K562 (cell line): ENCODE measurements around the gene IGFALS. TPM values are rescaled to one million over a fixed set of nuclear protein-coding genes. Genes with fewer than 3 reads are reported as not detected.
A peak's percentile ranks its signal among the peaks of the same experiment; 100 is the strongest.

Source experiments
- HDAC1 ChIP-seq, 2 experiments: fragments of 450-650 bp; IDR thresholded peaks; 2 replicates each; pipeline ENCODE4 v1.6.1; 2016 to 2017; ENCODE audit warnings: inconsistent platforms in 1 of 2, mild to moderate bottlenecking in 1 of 2, moderate library complexity in 1 of 2
- MED1 ChIP-seq: sonication (generic); formaldehyde crosslinking; IDR thresholded peaks from 2 replicates; pipeline ENCODE4 v1.8.1; 2023; ENCODE audit warnings: missing genetic modification reagents, borderline replicate concordance
- NFE2 ChIP-seq: IDR thresholded peaks from 2 replicates; pipeline ENCODE4 v1.6.1; 2014; ENCODE audit warnings: antibody characterized with exemption, low read depth
- NFRKB ChIP-seq: fragments of 450-650 bp; IDR thresholded peaks from 2 replicates; pipeline ENCODE4 v1.6.1; 2016; ENCODE audit warnings: low read depth
- NONO ChIP-seq, 2 experiments: fragments of 200-400 bp in 1 of 2; fragments of 450-650 bp in 1 of 2; formaldehyde crosslinking in 1 of 2; IDR thresholded peaks; 2 replicates each; pipeline ENCODE4 v1.6.1; 2017; ENCODE audit warnings: low read depth in 2 of 2, mild to moderate bottlenecking in 2 of 2, moderate library complexity in 2 of 2, low read length in 1 of 2
- TRIM24 ChIP-seq, 2 experiments: fragments of 450-650 bp; IDR thresholded peaks; 2 replicates each; pipeline ENCODE4 v1.6.1; 2016
- ZNF57 ChIP-seq: fragments of 450-650 bp; formaldehyde crosslinking; IDR thresholded peaks from 2 replicates; pipeline ENCODE4 v1.4.0; 2020; ENCODE audit warnings: mild to moderate bottlenecking, moderate library complexity
- polyA plus RNA-seq, 8 experiments: library from polyadenylated mRNA; depleted of rRNA in 4 of 8; stranded (reverse) in 5 of 8; unstranded in 3 of 8; fragments of >200 nt; fragmentation: Nextera tagmentation in 2 of 8; fragmentation: Illumina TruSeq in 1 of 8; extraction: Ambion mirVana in 2 of 8; extraction: Trizol in 1 of 8; gene quantifications; 2 replicates each; pipeline versions ENCODE4 v1.2.1 to v1.2.3, GENCODE V29; 2011 to 2014; ENCODE audit warnings: inconsistent platforms in 1 of 8, missing spikeins in 1 of 8
- total RNA-seq, 7 experiments: library from RNA; depleted of rRNA in 6 of 7; stranded (reverse); fragments of >200 nt in 6 of 7; fragmentation: Illumina TruSeq in 2 of 7; extraction: Trizol in 2 of 7; gene quantifications; 2 replicates each; pipeline versions ENCODE4 v1.2.1 to v1.2.3, GENCODE V29; 2011 to 2021; ENCODE audit warnings: low replicate concordance in 1 of 7
- TF ChIP-seq, protein P1 (sequence below): fragments of 450-650 bp; IDR thresholded peaks from 2 replicates; pipeline ENCODE4 v1.6.1; 2016; ENCODE audit warnings: mild to moderate bottlenecking, moderate library complexity
- TF ChIP-seq, protein P2 (sequence below), 2 experiments: fragments of 450-650 bp in 1 of 2; IDR thresholded peaks; 2 replicates each; pipeline ENCODE4 v1.6.1; 2011 to 2017; ENCODE audit warnings: low read depth in 2 of 2, antibody characterized with exemption in 1 of 2, borderline replicate concordance in 1 of 2, low read length in 1 of 2, mild to moderate bottlenecking in 1 of 2, mixed read lengths in 1 of 2; ENCODE audit not compliant: control insufficient read depth in 1 of 2
- TF ChIP-seq, protein P3 (sequence below): fragments of 450-650 bp; formaldehyde crosslinking; IDR thresholded peaks from 2 replicates; pipeline ENCODE4 v1.4.0; 2020; ENCODE audit warnings: mild to moderate bottlenecking, mixed read lengths

Gene IGFALS
- total and polyA plus RNA-seq, 9 of the 15 experiments (the other 6 are each of a cell fraction or from before 2014, with no cell fraction given): not detected

DNA sequence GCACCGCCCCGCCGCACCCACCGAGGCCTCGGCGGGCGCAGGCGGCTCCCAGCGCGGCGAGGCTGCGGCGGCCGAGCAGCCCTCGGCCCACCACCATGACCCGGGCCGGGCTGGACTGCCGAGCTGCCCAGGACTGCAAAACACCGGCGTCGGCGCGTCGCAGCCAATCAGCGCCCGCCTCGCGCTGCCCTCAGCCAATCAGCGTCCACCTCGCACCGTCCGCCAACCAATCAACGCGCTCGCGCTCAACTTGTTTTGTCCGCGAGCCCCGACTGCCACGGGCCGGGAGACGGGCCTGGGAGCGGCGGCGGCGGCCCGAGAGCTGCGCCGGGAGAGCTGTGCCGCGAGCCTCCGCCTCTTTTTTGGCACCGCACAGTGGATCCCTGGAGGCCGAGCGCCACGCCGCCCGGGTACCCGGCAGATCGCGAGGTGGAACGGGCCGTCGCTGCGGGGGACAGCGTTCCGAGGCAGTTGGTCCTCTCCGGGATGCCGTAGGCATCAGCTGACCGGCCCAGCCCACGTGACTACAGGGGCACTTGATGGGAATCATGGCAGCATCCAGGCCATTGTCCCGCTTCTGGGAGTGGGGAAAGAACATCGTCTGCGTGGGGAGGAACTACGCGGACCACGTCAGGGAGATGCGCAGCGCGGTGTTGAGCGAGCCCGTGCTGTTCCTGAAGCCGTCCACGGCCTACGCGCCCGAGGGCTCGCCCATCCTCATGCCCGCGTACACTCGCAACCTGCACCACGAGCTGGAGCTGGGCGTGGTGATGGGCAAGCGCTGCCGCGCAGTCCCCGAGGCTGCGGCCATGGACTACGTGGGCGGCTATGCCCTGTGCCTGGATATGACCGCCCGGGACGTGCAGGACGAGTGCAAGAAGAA is 33.4 kb upstream of the IGFALS start, which contains the start of the genes FAHD1 and HAGH (continued):
- TF ChIP-seq, protein P1, sequence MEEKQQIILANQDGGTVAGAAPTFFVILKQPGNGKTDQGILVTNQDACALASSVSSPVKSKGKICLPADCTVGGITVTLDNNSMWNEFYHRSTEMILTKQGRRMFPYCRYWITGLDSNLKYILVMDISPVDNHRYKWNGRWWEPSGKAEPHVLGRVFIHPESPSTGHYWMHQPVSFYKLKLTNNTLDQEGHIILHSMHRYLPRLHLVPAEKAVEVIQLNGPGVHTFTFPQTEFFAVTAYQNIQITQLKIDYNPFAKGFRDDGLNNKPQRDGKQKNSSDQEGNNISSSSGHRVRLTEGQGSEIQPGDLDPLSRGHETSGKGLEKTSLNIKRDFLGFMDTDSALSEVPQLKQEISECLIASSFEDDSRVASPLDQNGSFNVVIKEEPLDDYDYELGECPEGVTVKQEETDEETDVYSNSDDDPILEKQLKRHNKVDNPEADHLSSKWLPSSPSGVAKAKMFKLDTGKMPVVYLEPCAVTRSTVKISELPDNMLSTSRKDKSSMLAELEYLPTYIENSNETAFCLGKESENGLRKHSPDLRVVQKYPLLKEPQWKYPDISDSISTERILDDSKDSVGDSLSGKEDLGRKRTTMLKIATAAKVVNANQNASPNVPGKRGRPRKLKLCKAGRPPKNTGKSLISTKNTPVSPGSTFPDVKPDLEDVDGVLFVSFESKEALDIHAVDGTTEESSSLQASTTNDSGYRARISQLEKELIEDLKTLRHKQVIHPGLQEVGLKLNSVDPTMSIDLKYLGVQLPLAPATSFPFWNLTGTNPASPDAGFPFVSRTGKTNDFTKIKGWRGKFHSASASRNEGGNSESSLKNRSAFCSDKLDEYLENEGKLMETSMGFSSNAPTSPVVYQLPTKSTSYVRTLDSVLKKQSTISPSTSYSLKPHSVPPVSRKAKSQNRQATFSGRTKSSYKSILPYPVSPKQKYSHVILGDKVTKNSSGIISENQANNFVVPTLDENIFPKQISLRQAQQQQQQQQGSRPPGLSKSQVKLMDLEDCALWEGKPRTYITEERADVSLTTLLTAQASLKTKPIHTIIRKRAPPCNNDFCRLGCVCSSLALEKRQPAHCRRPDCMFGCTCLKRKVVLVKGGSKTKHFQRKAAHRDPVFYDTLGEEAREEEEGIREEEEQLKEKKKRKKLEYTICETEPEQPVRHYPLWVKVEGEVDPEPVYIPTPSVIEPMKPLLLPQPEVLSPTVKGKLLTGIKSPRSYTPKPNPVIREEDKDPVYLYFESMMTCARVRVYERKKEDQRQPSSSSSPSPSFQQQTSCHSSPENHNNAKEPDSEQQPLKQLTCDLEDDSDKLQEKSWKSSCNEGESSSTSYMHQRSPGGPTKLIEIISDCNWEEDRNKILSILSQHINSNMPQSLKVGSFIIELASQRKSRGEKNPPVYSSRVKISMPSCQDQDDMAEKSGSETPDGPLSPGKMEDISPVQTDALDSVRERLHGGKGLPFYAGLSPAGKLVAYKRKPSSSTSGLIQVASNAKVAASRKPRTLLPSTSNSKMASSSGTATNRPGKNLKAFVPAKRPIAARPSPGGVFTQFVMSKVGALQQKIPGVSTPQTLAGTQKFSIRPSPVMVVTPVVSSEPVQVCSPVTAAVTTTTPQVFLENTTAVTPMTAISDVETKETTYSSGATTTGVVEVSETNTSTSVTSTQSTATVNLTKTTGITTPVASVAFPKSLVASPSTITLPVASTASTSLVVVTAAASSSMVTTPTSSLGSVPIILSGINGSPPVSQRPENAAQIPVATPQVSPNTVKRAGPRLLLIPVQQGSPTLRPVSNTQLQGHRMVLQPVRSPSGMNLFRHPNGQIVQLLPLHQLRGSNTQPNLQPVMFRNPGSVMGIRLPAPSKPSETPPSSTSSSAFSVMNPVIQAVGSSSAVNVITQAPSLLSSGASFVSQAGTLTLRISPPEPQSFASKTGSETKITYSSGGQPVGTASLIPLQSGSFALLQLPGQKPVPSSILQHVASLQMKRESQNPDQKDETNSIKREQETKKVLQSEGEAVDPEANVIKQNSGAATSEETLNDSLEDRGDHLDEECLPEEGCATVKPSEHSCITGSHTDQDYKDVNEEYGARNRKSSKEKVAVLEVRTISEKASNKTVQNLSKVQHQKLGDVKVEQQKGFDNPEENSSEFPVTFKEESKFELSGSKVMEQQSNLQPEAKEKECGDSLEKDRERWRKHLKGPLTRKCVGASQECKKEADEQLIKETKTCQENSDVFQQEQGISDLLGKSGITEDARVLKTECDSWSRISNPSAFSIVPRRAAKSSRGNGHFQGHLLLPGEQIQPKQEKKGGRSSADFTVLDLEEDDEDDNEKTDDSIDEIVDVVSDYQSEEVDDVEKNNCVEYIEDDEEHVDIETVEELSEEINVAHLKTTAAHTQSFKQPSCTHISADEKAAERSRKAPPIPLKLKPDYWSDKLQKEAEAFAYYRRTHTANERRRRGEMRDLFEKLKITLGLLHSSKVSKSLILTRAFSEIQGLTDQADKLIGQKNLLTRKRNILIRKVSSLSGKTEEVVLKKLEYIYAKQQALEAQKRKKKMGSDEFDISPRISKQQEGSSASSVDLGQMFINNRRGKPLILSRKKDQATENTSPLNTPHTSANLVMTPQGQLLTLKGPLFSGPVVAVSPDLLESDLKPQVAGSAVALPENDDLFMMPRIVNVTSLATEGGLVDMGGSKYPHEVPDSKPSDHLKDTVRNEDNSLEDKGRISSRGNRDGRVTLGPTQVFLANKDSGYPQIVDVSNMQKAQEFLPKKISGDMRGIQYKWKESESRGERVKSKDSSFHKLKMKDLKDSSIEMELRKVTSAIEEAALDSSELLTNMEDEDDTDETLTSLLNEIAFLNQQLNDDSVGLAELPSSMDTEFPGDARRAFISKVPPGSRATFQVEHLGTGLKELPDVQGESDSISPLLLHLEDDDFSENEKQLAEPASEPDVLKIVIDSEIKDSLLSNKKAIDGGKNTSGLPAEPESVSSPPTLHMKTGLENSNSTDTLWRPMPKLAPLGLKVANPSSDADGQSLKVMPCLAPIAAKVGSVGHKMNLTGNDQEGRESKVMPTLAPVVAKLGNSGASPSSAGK: peak; percentile 91
- peak in 1 of 2 experiments; percentile 89; a peak in 2 of 4 replicates for TF ChIP-seq TRIM24 (IDR thresholded peaks at IDR 0.05)
- peak; percentile 38 to 99; a peak in 3 of 4 replicates for TF ChIP-seq HDAC1 (IDR thresholded peaks at IDR 0.05)
- no peak for TF ChIP-seq ZNF57 (CRISPR knock-in tag)
- TF ChIP-seq NFRKB: no peak
- no peak for TF ChIP-seq NFE2
- no peak; a peak in 2 of 4 replicates for TF ChIP-seq NONO (IDR thresholded peaks at IDR 0.05; ENCODE audit: low read depth in 2 of 2, low read length in 1 of 2)
- no peak for TF ChIP-seq MED1 (CRISPR knock-in tag)
- TF ChIP-seq, protein P2, sequence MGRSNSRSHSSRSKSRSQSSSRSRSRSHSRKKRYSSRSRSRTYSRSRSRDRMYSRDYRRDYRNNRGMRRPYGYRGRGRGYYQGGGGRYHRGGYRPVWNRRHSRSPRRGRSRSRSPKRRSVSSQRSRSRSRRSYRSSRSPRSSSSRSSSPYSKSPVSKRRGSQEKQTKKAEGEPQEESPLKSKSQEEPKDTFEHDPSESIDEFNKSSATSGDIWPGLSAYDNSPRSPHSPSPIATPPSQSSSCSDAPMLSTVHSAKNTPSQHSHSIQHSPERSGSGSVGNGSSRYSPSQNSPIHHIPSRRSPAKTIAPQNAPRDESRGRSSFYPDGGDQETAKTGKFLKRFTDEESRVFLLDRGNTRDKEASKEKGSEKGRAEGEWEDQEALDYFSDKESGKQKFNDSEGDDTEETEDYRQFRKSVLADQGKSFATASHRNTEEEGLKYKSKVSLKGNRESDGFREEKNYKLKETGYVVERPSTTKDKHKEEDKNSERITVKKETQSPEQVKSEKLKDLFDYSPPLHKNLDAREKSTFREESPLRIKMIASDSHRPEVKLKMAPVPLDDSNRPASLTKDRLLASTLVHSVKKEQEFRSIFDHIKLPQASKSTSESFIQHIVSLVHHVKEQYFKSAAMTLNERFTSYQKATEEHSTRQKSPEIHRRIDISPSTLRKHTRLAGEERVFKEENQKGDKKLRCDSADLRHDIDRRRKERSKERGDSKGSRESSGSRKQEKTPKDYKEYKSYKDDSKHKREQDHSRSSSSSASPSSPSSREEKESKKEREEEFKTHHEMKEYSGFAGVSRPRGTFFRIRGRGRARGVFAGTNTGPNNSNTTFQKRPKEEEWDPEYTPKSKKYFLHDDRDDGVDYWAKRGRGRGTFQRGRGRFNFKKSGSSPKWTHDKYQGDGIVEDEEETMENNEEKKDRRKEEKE (IDR thresholded peaks at IDR 0.05; ENCODE audit: borderline replicate concordance in 1 of 2, control insufficient read depth in 1 of 2, low read depth in 2 of 2, low read length in 1 of 2): no peak
- TF ChIP-seq, protein P3, sequence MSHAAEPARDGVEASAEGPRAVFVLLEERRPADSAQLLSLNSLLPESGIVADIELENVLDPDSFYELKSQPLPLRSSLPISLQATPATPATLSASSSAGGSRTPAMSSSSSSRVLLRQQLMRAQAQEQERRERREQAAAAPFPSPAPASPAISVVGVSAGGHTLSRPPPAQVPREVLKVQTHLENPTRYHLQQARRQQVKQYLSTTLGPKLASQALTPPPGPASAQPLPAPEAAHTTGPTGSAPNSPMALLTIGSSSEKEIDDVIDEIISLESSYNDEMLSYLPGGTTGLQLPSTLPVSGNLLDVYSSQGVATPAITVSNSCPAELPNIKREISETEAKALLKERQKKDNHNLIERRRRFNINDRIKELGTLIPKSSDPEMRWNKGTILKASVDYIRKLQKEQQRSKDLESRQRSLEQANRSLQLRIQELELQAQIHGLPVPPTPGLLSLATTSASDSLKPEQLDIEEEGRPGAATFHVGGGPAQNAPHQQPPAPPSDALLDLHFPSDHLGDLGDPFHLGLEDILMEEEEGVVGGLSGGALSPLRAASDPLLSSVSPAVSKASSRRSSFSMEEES (CRISPR knock-in tag): peak; percentile 97
